LNCaP clone FGC (cell line): Measurements from ENCODE around the gene SEC22C.

Experiments
- DNase-seq: peaks from one replicate; pipeline ENCODE4 v3.0.0-alpha.2; 2011; ENCODE audit warnings: low read depth
- H3K4me3 ChIP-seq: 2 replicates; pipeline ENCODE4 v1.5.1; 2011; ENCODE audit warnings: mild to moderate bottlenecking, low read depth, low read length, control low read depth
- TF ChIP-seq, protein P1 (sequence below): IDR thresholded peaks from 2 replicates; pipeline ENCODE4 v1.5.1; 2012; ENCODE audit warnings: mild to moderate bottlenecking; ENCODE audit not compliant: control insufficient read depth, insufficient read depth; ENCODE audit errors: extremely low read depth

Gene SEC22C, protein sequence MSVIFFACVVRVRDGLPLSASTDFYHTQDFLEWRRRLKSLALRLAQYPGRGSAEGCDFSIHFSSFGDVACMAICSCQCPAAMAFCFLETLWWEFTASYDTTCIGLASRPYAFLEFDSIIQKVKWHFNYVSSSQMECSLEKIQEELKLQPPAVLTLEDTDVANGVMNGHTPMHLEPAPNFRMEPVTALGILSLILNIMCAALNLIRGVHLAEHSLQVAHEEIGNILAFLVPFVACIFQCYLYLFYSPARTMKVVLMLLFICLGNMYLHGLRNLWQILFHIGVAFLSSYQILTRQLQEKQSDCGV

DNA sequence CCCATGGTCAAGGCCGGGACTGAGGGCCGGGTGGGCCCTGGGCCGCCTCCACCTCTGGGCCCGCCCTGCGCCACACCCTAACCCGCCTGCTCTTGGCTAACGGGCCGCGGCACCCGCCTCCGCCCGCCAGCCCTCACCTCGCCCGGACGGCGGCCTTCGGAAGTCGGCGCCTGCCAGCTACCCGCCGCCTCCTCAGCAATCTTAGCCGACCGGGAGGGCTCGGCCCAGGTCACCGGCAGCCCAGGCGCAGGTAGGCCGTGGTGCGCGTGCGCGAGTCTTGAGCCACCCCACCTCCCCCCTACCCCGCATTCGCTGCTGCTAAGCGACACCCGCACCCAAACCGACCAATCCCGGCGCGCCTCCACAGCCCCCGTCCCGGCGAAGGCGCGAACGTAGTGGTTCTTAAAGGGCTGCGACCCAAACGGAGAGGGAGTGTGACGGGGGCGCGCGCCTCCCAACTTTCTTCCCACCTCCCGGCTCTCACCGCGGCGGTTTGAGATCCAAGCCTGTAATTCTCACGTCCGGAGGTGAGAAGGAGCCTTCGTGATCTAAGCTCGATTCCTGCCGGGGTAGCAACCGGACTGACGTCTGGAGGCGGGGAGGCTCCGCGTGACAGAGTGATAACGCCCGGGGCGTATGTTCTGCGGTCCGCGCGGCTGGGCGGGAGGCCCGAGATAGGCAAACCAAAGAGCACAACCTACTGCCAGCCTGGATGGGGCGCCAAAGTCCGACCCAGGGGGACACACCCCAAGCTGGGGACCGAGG lies at the start of gene SEC22C:
SEC22C (minus strand) TSS at position 259 of the 765 bp plus-strand sequence. CDS start 12,921 bp downstream, outside the sequence.
- H3K4me3 ChIP-seq, result peak within 1 kb of the TSS; percentile 89
- TF ChIP-seq, protein P1, sequence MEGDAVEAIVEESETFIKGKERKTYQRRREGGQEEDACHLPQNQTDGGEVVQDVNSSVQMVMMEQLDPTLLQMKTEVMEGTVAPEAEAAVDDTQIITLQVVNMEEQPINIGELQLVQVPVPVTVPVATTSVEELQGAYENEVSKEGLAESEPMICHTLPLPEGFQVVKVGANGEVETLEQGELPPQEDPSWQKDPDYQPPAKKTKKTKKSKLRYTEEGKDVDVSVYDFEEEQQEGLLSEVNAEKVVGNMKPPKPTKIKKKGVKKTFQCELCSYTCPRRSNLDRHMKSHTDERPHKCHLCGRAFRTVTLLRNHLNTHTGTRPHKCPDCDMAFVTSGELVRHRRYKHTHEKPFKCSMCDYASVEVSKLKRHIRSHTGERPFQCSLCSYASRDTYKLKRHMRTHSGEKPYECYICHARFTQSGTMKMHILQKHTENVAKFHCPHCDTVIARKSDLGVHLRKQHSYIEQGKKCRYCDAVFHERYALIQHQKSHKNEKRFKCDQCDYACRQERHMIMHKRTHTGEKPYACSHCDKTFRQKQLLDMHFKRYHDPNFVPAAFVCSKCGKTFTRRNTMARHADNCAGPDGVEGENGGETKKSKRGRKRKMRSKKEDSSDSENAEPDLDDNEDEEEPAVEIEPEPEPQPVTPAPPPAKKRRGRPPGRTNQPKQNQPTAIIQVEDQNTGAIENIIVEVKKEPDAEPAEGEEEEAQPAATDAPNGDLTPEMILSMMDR, result peak; percentile 20; the same call in 1 of the 2 replicates
- DNase-seq, result peak; percentile 73

DNA sequence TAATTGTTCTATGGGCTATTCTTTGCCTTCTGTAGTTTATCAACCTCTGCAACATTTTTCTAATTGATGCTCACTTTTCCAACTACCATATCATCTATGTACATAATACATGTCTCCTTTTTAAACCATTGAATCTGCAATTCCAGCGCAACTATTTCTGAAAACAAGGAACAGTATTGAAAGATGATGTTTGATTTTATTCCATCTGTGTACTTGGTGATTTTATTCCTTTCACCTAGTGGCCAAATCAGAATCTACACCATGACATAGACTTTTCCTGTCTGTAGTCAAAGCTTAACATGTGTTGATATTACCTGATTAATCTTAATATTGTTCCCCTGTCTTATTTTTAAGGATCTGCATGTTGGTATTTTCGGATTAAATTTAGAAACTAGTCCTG lies 31.7 kb upstream of the SEC22C start:
- TF ChIP-seq, protein P1, result 0 out of 2 replicates have a peak, but pooled peaks have one; percentile 15
- DNase-seq, result no peak
- no peak overlapping the region for H3K4me3 ChIP-seq

DNA sequence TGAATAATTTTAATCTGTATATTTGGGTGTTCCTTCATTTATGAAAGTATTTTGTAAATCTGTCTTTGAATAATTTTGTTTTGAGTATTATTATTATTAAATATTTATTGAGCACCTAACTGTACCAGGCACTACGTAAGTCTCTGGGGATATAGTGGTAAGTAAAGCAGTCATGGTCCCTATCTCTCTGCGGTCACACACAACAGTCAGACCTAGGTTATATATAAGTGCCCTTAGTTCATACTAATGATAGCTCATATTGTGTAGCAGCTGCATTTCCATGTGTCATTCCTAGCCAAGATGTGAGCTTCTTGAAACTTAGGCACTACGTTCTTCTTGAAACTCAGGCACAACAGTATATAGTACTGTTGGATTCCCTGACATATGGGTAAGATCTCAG lies 31.2 kb upstream of the SEC22C start:
- no peak for DNase-seq
- TF ChIP-seq, protein P1, result no peak
- H3K4me3 ChIP-seq, result no peak overlapping the region

DNA sequence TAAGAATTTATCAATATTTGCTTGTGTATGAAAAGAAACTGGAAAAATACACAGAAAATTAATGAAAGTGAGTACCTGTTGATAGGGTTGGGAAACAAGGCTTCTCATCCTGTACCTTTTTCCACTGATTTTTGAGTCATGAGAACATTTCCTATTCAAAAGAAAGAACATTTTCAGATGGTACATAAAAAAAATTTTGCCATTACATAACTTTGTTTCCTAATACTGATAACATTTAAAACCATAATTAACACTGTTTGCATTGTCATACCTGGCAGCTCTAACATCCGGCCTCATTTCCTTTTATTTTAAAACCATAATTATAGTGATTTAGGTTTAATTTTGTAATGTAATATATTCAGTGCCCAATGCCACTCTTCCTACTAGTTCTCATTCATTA lies 30.4 kb upstream of the SEC22C start:
- TF ChIP-seq, protein P1, result no peak
- DNase-seq, result no peak
- H3K4me3 ChIP-seq, result no peak overlapping the region

DNA sequence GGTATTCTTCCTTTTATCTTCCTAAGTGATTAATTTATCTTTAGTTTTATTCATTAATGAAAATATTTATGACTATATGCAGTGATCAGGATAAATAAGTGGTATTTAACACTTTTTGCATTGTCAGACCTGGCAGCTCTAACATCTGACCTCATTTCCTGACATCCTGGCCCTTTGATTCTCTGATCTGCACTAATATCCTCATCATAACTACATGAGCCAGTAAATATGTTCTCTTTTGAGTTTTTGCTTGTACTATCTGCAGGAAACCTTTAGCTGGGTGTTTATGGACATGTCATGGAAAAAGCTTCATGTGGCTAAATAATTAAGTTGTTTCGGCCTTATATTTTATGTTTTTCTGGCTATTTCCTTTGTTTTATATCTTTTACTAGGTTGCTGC lies 29.2 kb upstream of the SEC22C start:
- H3K4me3 ChIP-seq, result no peak overlapping the region
- TF ChIP-seq, protein P1, result no peak
- DNase-seq, result no peak

DNA sequence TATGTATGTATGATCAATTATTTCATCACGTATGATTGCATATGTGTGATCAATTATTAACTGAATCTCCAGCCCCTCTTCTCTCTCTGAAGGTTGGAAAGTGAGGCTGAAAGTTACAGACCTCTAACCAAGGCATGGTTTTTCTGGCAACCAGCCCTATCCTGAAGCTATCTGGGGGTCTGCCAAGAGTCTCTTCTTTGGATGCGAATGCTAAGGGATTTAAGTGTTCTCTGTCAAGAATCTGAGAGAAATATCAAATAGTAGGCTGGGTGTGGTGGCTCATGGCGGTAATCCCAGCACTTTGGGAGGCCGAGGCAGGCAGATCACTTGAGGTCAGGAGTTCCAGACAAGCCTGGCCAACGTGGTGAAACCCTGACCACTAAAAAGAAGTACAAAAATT lies 26.8 kb upstream of the SEC22C start:
- no peak for DNase-seq
- TF ChIP-seq, protein P1, result no peak
- no peak overlapping the region for H3K4me3 ChIP-seq
